HG02938 (cell line): ENCODE measurements around the gene DIAPH2.

Experiments
- ATAC-seq: cut with Tn5 transposase; IDR thresholded peaks from one replicate; pipeline ENCODE4 v1.9.1; 2021; ENCODE audit warnings: mild to moderate bottlenecking, moderate library complexity; ENCODE audit not compliant: unreplicated experiment

Gene DIAPH2

GRCh38 chrX:96924581-96924980 is 239.9 kb downstream of the DIAPH2 start:
- no peak for ATAC-seq

- ATAC-seq = no peak
These were observed 244.4 kb downstream of the DIAPH2 start for GRCh38 chrX:96929036-96929435.

GRCh38 chrX:96957718-96958117 is 273.1 kb downstream of the DIAPH2 start:
- ATAC-seq = no peak

GRCh38 chrX:96971812-96972211 is 287.2 kb downstream of the DIAPH2 start:
- no peak for ATAC-seq

GRCh38 chrX:96978906-96979305 is 294.3 kb downstream of the DIAPH2 start:
- ATAC-seq = no peak

GRCh38 chrX:96979766-96980165 is 295.1 kb downstream of the DIAPH2 start:
- no peak for ATAC-seq

- ATAC-seq = no peak
These were observed 297.5 kb downstream of the DIAPH2 start for GRCh38 chrX:96982161-96982560.

GRCh38 chrX:96984538-96984937 is 299.9 kb downstream of the DIAPH2 start:
- ATAC-seq = no peak

GRCh38 chrX:96985046-96985445 is 300.4 kb downstream of the DIAPH2 start:
- ATAC-seq = no peak

GRCh38 chrX:96987228-96987627 is 302.6 kb downstream of the DIAPH2 start:
- no peak for ATAC-seq

- no peak for ATAC-seq
These were observed 305.4 kb downstream of the DIAPH2 start for GRCh38 chrX:96989830-96990571.

- no peak for ATAC-seq
These were observed 309.5 kb downstream of the DIAPH2 start for GRCh38 chrX:96994093-96994492.

- ATAC-seq = no peak
These were observed 312.6 kb downstream of the DIAPH2 start for GRCh38 chrX:96997196-96997595.

GRCh38 chrX:97000682-97001368 is 316.2 kb downstream of the DIAPH2 start:
- ATAC-seq = no peak

- ATAC-seq = no peak
These were observed 321.5 kb downstream of the DIAPH2 start for GRCh38 chrX:97006167-97006566.

- no peak for ATAC-seq
These were observed 324.7 kb downstream of the DIAPH2 start for GRCh38 chrX:97009391-97009790.

GRCh38 chrX:97011540-97011939 is 326.9 kb downstream of the DIAPH2 start:
- ATAC-seq = no peak

- no peak for ATAC-seq
These were observed 331.5 kb downstream of the DIAPH2 start for GRCh38 chrX:97016106-97016505.

GRCh38 chrX:97021680-97022079 is 337.0 kb downstream of the DIAPH2 start:
- ATAC-seq = no peak

GRCh38 chrX:97026406-97026805 is 341.8 kb downstream of the DIAPH2 start:
- no peak for ATAC-seq

- no peak for ATAC-seq
These were observed 342.8 kb downstream of the DIAPH2 start for GRCh38 chrX:97027384-97027922.

GRCh38 chrX:97030463-97030862 is 345.8 kb downstream of the DIAPH2 start:
- no peak for ATAC-seq
